HFF-Myc (cell line): ENCODE measurements around the gene JAML.
"Not testable (repeated sequence)": the region's sequence is repeated elsewhere in the genome, so short reads cannot be mapped to it uniquely, and the experiment has no call there.

Experiments used
- DNase-seq: peaks from one replicate; pipeline ENCODE4 v3.0.0-alpha.2; 2011; ENCODE audit warnings: low read depth; ENCODE audit errors: extremely low read depth
- H3K4me3 ChIP-seq: replicated peaks from 2 replicates; pipeline ENCODE4 v1.5.1; 2011; ENCODE audit warnings: low read depth, mild to moderate bottlenecking, control low read depth, low read length
- CTCF ChIP-seq: IDR thresholded peaks from 2 replicates; pipeline ENCODE4 v1.5.1; 2012; ENCODE audit warnings: mild to moderate bottlenecking, low read depth, low read length, control low read depth; ENCODE audit errors: missing control alignments

Gene JAML

GRCh38 chr11:118194835-118195627 lies 29.8 kb downstream of the JAML start:
- peak; percentile 25 for DNase-seq
- no peak for TF ChIP-seq CTCF
- no peak overlapping the region for H3K4me3 ChIP-seq

GRCh38 chr11:118193910-118194566 lies 30.8 kb downstream of the JAML start:
- TF ChIP-seq CTCF, result no peak
- DNase-seq, result no peak
- H3K4me3 ChIP-seq, result no peak overlapping the region

GRCh38 chr11:118192817-118193216 lies 32.0 kb downstream of the JAML start:
- not testable (repeated sequence) for DNase-seq, H3K4me3 ChIP-seq

- H3K4me3 ChIP-seq, DNase-seq: not testable (repeated sequence)
These were observed 33.8 kb downstream of the JAML start for GRCh38 chr11:118190942-118191506.

GRCh38 chr11:118186346-118187107 lies 38.3 kb downstream of the JAML start:
- no peak for TF ChIP-seq CTCF
- DNase-seq, result no peak

GRCh38 chr11:118184784-118185579 lies 39.8 kb downstream of the JAML start:
- DNase-seq, result no peak
- no peak overlapping the region for H3K4me3 ChIP-seq
- no peak for TF ChIP-seq CTCF

More at GRCh38 chr11:118186346-118187107, 38.3 kb downstream of the JAML start:
- H3K4me3 ChIP-seq, result no peak overlapping the region

GRCh38 chr11:118183691-118184090 lies 41.1 kb downstream of the JAML start:
- DNase-seq, H3K4me3 ChIP-seq: not testable (repeated sequence)
